ENCODE measurements around the gene TBC1D9B. TPM values are rescaled to one million over a fixed set of nuclear protein-coding genes. Genes with fewer than 3 reads are reported as not detected.

The TBC1D9B gene
- total RNA-seq, 1 donor from 2014 or later, result 92.4 TPM

- peaks cover 65% of the 10 kb centered on the region for H3K36me3 ChIP-seq
- no peak overlapping the region for H3K4me3 ChIP-seq
- H3K4me1 ChIP-seq, result no peaks in the 10 kb centered on the region
- no peaks in the 10 kb centered on the region for H3K27me3 ChIP-seq
- no peaks in the 10 kb centered on the region for H3K9me3 ChIP-seq
- intact Hi-C loops (cut with DNase I), result no loop called here
- H3K27ac ChIP-seq, result no peak overlapping the region
- DNase-seq, result no peak
- no peak for TF ChIP-seq CTCF (IDR thresholded peaks at IDR 0.05)
- no peak for ATAC-seq
Observed at GRCh38 chr5:179866241-179867078, 41.2 kb downstream of the TBC1D9B start.

- Histone ChIP-seq H3K9me3 (no peaks in the 10 kb centered on the region), H3K36me3 (peaks cover 57% of the 10 kb centered on the region), H3K27ac (no peak overlapping the region), H3K4me1 (no peaks in the 10 kb centered on the region), H3K27me3 (no peaks in the 10 kb centered on the region), H3K4me3 (no peak overlapping the region)
- no peak for ATAC-seq
- intact Hi-C loops (cut with DNase I), result no loop called here
- no peak for TF ChIP-seq CTCF (IDR thresholded peaks at IDR 0.05)
- DNase-seq, result no peak
Observed at GRCh38 chr5:179865491-179866240, 42.0 kb downstream of the TBC1D9B start.

GRCh38 chr5:179864686-179865085 lies 43.0 kb downstream of the TBC1D9B start:
- TF ChIP-seq CTCF (IDR thresholded peaks at IDR 0.05), result no peak
- DNase-seq (no peak), ATAC-seq (no peak)
- Histone ChIP-seq H3K4me1 (peaks cover 1% of the 10 kb centered on the region), H3K27ac (no peak overlapping the region), H3K36me3 (peaks cover 52% of the 10 kb centered on the region), H3K4me3 (no peak overlapping the region), H3K27me3 (no peaks in the 10 kb centered on the region), H3K9me3 (no peaks in the 10 kb centered on the region)
- intact Hi-C loops (cut with DNase I), result no loop called here

GRCh38 chr5:179863449-179864085 lies 44.1 kb downstream of the TBC1D9B start:
- TF ChIP-seq CTCF (IDR thresholded peaks at IDR 0.05), result no peak
- ATAC-seq (no peak), DNase-seq (no peak)
- H3K4me1 ChIP-seq, result peaks cover 2% of the 10 kb centered on the region
- peaks cover 52% of the 10 kb centered on the region for H3K36me3 ChIP-seq
- H3K27me3 ChIP-seq, result no peaks in the 10 kb centered on the region
- intact Hi-C loops (cut with DNase I), result no loop called here
- H3K4me3 ChIP-seq, result no peak overlapping the region
- no peaks in the 10 kb centered on the region for H3K9me3 ChIP-seq
- no peak overlapping the region for H3K27ac ChIP-seq

GRCh38 chr5:179862891-179863290 lies 44.8 kb downstream of the TBC1D9B start:
- DNase-seq (no peak), ATAC-seq (no peak)
- TF ChIP-seq CTCF (IDR thresholded peaks at IDR 0.05), result no peak
- intact Hi-C loops (cut with DNase I), result no loop called here
- H3K36me3 ChIP-seq, result peaks cover 51% of the 10 kb centered on the region
- H3K4me3 ChIP-seq, result no peak overlapping the region
- H3K9me3 ChIP-seq, result no peaks in the 10 kb centered on the region
- no peak overlapping the region for H3K27ac ChIP-seq
- peaks cover 2% of the 10 kb centered on the region for H3K4me1 ChIP-seq
- no peaks in the 10 kb centered on the region for H3K27me3 ChIP-seq

All from upper lobe of right lung (tissue), 1 donor.